HEK293 (cell line): ENCODE measurements around the gene EYS.

ENCODE experiments used
- CTCF ChIA-PET: fragments of 350-600 bp; formaldehyde crosslinking; extraction: SDS; loops from one replicate; lab custom pipeline; 2021; ENCODE audit warnings: antibody characterized with exemption; lab: Yijun Ruan, JAX
- POLR2A ChIA-PET: fragments of 300-600 bp; formaldehyde crosslinking; extraction: SDS; loops from one replicate; lab custom pipeline; 2020; ENCODE audit warnings: antibody characterized with exemption, inconsistent platforms; lab: Yijun Ruan, JAX
- H3K27ac ChIP-seq: fragments of 200-500 bp; sonication (Bioruptor generic); 2 replicates; pipeline ENCODE4 v1.5.1; 2014; ENCODE audit warnings: low read depth, low read length, control low read depth, inconsistent platforms; ENCODE audit errors: extremely low read depth
- H3K36me3 ChIP-seq, 2 experiments: fragments of 200-500 bp in 1 of 2; sonication (Bioruptor generic) in 1 of 2; 1 replicate in 1 of 2; 2 replicates in 1 of 2; pipeline ENCODE4 v1.5.1; 2014 to 2017; ENCODE audit warnings: inconsistent platforms in 2 of 2, low read length in 2 of 2; ENCODE audit not compliant: control insufficient read depth in 2 of 2, insufficient read depth in 1 of 2
- H3K4me1 ChIP-seq: fragments of 200-500 bp; sonication (Bioruptor generic); 2 replicates; pipeline ENCODE4 v1.5.1; 2014; ENCODE audit warnings: mild to moderate bottlenecking, low read length, inconsistent platforms; ENCODE audit not compliant: control insufficient read depth, insufficient read depth
- H3K4me3 ChIP-seq: 2 replicates; pipeline ENCODE4 v1.5.1; 2011; ENCODE audit warnings: low read depth, mild to moderate bottlenecking, control low read depth, low read length, moderate library complexity
- H3K9me3 ChIP-seq: fragments of 200-500 bp; sonication (Bioruptor generic); 2 replicates; pipeline ENCODE4 v1.5.1; 2014; ENCODE audit warnings: low read depth, low read length, inconsistent platforms; ENCODE audit not compliant: control insufficient read depth, insufficient read depth
- KLF7 ChIP-seq: fragments of 450-650 bp; formaldehyde crosslinking; IDR thresholded peaks from 2 replicates; pipeline ENCODE4 v1.5.1; 2016; ENCODE audit warnings: missing biosample characterization, missing genetic modification characterization, borderline replicate concordance
- MYNN ChIP-seq: fragments of 450-650 bp; formaldehyde crosslinking; IDR thresholded peaks from 2 replicates; pipeline ENCODE4 v1.5.1; 2016; ENCODE audit warnings: missing biosample characterization, missing genetic modification characterization, borderline replicate concordance
- RBAK ChIP-seq: fragments of 450-650 bp; formaldehyde crosslinking; IDR thresholded peaks from 2 replicates; pipeline ENCODE4 v1.5.1; 2016; ENCODE audit warnings: missing biosample characterization, missing genetic modification characterization
- SETDB1 ChIP-seq: IDR thresholded peaks from one replicate; pipeline ENCODE4 v1.6.1; 2017; ENCODE audit warnings: mild to moderate bottlenecking, low read length, moderate library complexity, mixed read lengths; ENCODE audit not compliant: insufficient read length
- TRIM28 ChIP-seq: IDR thresholded peaks from 2 replicates; pipeline ENCODE4 v1.6.1; 2011; ENCODE audit warnings: low read length, control low read depth, borderline replicate concordance
- ZBTB44 ChIP-seq: fragments of 450-650 bp; IDR thresholded peaks from 2 replicates; pipeline ENCODE4 v1.5.1; 2018; ENCODE audit warnings: missing biosample characterization, mild to moderate bottlenecking, missing genetic modification characterization
- ZFP41 ChIP-seq: fragments of 450-650 bp; formaldehyde crosslinking; IDR thresholded peaks from 2 replicates; pipeline ENCODE4 v1.5.1; 2016; ENCODE audit warnings: missing biosample characterization, missing genetic modification characterization, borderline replicate concordance
- ZNF169 ChIP-seq: fragments of 450-650 bp; formaldehyde crosslinking; IDR thresholded peaks from 2 replicates; pipeline ENCODE4 v1.5.1; 2016; ENCODE audit warnings: missing biosample characterization, missing genetic modification characterization
- ZNF18 ChIP-seq: fragments of 450-650 bp; formaldehyde crosslinking; IDR thresholded peaks from 2 replicates; pipeline ENCODE4 v1.5.1; 2016; ENCODE audit warnings: missing biosample characterization, missing genetic modification characterization
- ZNF2 ChIP-seq: fragments of 450-650 bp; formaldehyde crosslinking; IDR thresholded peaks from 2 replicates; pipeline ENCODE4 v1.5.1; 2016; ENCODE audit warnings: missing biosample characterization, missing genetic modification characterization
- ZNF280D ChIP-seq: fragments of 450-650 bp; formaldehyde crosslinking; IDR thresholded peaks from 2 replicates; pipeline ENCODE4 v1.5.1; 2016; ENCODE audit warnings: missing biosample characterization, missing genetic modification characterization
- ZNF335 ChIP-seq: fragments of 450-650 bp; formaldehyde crosslinking; conservative IDR thresholded peaks from 2 replicates; pipeline ENCODE4 v1.5.1; 2016; ENCODE audit warnings: missing biosample characterization, missing genetic modification characterization
- ZNF354C ChIP-seq: fragments of 450-650 bp; formaldehyde crosslinking; IDR thresholded peaks from 2 replicates; pipeline ENCODE4 v1.5.1; 2016; ENCODE audit warnings: missing biosample characterization, missing genetic modification characterization, low read depth, borderline replicate concordance
- ZNF449 ChIP-seq: fragments of 450-650 bp; formaldehyde crosslinking; IDR thresholded peaks from 2 replicates; pipeline ENCODE4 v1.5.1; 2017; ENCODE audit warnings: missing biosample characterization, mild to moderate bottlenecking, missing genetic modification characterization, moderate library complexity
- ZNF548 ChIP-seq: fragments of 450-650 bp; formaldehyde crosslinking; IDR thresholded peaks from 2 replicates; pipeline ENCODE4 v1.5.1; 2016; ENCODE audit warnings: missing biosample characterization, missing genetic modification characterization
- ZNF549 ChIP-seq: fragments of 450-650 bp; IDR thresholded peaks from 2 replicates; pipeline ENCODE4 v1.5.1; 2018; ENCODE audit warnings: missing biosample characterization, missing genetic modification characterization, mild to moderate bottlenecking, inconsistent platforms, moderate library complexity
- ZNF585B ChIP-seq: fragments of 450-650 bp; formaldehyde crosslinking; IDR thresholded peaks from 2 replicates; pipeline ENCODE4 v1.5.1; 2016; ENCODE audit warnings: missing biosample characterization, missing genetic modification characterization
- ZNF639 ChIP-seq: fragments of 450-650 bp; formaldehyde crosslinking; IDR thresholded peaks from 2 replicates; pipeline ENCODE4 v1.5.1; 2016; ENCODE audit warnings: missing biosample characterization, missing genetic modification characterization
- ZNF776 ChIP-seq: fragments of 450-650 bp; formaldehyde crosslinking; IDR thresholded peaks from 2 replicates; pipeline ENCODE4 v1.5.0; 2017; ENCODE audit warnings: missing biosample characterization, missing genetic modification characterization, borderline replicate concordance
- ZNF791 ChIP-seq: fragments of 450-650 bp; formaldehyde crosslinking; IDR thresholded peaks from 2 replicates; pipeline ENCODE4 v1.5.1; 2016; ENCODE audit warnings: missing biosample characterization, missing genetic modification characterization
- ZNF843 ChIP-seq: fragments of 450-650 bp; formaldehyde crosslinking; IDR thresholded peaks from 2 replicates; pipeline ENCODE4 v1.5.1; 2016; ENCODE audit warnings: missing biosample characterization, missing genetic modification characterization
- TF ChIP-seq, protein P1 (sequence below): fragments of 450-650 bp; formaldehyde crosslinking; IDR thresholded peaks from 2 replicates; pipeline ENCODE4 v1.5.1; 2016; ENCODE audit warnings: missing biosample characterization, missing genetic modification characterization
- TF ChIP-seq, protein P2 (sequence below): fragments of 450-650 bp; formaldehyde crosslinking; IDR thresholded peaks from 2 replicates; pipeline ENCODE4 v1.5.1; 2016; ENCODE audit warnings: missing biosample characterization, missing genetic modification characterization

The EYS gene

DNA sequence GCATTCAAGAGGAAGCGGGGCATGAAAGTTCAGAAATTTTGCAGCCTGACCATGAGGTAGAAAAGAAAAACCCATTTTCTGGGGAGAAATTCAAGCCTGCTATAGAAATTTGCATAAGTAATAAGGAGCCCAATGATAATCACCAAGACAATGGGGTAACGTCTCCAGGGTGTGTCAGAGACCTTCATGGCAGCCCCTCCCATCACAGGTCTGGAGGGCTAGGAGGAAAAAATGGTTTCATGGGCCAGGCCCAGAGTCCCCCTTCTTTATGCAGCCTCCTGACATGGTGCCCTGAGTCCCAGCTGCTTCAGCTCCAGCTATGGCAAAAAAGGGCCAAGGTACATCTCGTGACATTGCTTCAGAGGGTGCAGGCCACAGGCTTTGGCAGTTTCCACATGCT lies 618.5 kb downstream of the EYS start:
- Histone ChIP-seq H3K4me1 (no peaks in the 10 kb centered on the region), H3K27ac (no peak overlapping the region), H3K4me3 (no peak overlapping the region), H3K9me3 (no peaks in the 10 kb centered on the region), H3K36me3 (no peaks in the 10 kb centered on the region)
- POLR2A ChIA-PET: no interaction called here
- TF ChIP-seq, protein P1, sequence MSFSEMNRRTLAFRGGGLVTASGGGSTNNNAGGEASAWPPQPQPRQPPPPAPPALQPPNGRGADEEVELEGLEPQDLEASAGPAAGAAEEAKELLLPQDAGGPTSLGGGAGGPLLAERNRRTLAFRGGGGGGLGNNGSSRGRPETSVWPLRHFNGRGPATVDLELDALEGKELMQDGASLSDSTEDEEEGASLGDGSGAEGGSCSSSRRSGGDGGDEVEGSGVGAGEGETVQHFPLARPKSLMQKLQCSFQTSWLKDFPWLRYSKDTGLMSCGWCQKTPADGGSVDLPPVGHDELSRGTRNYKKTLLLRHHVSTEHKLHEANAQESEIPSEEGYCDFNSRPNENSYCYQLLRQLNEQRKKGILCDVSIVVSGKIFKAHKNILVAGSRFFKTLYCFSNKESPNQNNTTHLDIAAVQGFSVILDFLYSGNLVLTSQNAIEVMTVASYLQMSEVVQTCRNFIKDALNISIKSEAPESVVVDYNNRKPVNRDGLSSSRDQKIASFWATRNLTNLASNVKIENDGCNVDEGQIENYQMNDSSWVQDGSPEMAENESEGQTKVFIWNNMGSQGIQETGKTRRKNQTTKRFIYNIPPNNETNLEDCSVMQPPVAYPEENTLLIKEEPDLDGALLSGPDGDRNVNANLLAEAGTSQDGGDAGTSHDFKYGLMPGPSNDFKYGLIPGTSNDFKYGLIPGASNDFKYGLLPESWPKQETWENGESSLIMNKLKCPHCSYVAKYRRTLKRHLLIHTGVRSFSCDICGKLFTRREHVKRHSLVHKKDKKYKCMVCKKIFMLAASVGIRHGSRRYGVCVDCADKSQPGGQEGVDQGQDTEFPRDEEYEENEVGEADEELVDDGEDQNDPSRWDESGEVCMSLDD (tag by site-specific recombination): no peak
- TF ChIP-seq ZNF549 (tag by site-specific recombination) (no peak), ZNF791 (tag by site-specific recombination) (no peak), ZNF449 (tag by site-specific recombination) (no peak), ZNF548 (tag by site-specific recombination) (no peak), ZNF2 (tag by site-specific recombination) (no peak), ZNF18 (tag by site-specific recombination) (no peak), ZNF585B (tag by site-specific recombination) (peak; percentile 79), RBAK (tag by site-specific recombination) (no peak), ZNF335 (tag by site-specific recombination) (no peak), ZNF639 (tag by site-specific recombination) (no peak), TRIM28 (peak; percentile 53; the same call in 1 of the 2 replicates), ZNF776 (tag by site-specific recombination) (no peak), ZNF354C (tag by site-specific recombination) (no peak), ZNF843 (no peak), KLF7 (tag by site-specific recombination) (no peak), ZNF169 (tag by site-specific recombination) (no peak), SETDB1 (peak; percentile 51), ZFP41 (tag by site-specific recombination) (no peak), ZBTB44 (tag by site-specific recombination) (no peak), ZNF280D (tag by site-specific recombination) (no peak), MYNN (tag by site-specific recombination) (no peak)
- TF ChIP-seq, protein P2, sequence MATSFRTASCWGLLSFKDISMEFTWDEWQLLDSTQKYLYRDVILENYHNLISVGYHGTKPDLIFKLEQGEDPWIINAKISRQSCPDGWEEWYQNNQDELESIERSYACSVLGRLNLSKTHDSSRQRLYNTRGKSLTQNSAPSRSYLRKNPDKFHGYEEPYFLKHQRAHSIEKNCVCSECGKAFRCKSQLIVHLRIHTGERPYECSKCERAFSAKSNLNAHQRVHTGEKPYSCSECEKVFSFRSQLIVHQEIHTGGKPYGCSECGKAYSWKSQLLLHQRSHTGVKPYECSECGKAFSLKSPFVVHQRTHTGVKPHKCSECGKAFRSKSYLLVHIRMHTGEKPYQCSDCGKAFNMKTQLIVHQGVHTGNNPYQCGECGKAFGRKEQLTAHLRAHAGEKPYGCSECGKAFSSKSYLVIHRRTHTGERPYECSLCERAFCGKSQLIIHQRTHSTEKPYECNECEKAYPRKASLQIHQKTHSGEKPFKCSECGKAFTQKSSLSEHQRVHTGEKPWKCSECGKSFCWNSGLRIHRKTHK: no peak
- CTCF ChIA-PET: no interaction called here
